Thoracic aorta (tissue), 2 donors: ENCODE measurements around the gene TSR1. TPM values are rescaled to one million over a fixed set of nuclear protein-coding genes. Genes with fewer than 3 reads are reported as not detected.
A peak's percentile ranks its signal among the peaks of the same experiment; 100 is the strongest.
"Not testable (repeated sequence)": the region's sequence is repeated elsewhere in the genome, so short reads cannot be mapped to it uniquely, and the experiment has no call there.

Experiments used
- ATAC-seq: fragments of 150-250 bp; one replicate; pipeline ENCODE4 v1.8.0; 2017; ENCODE audit warnings: low read depth; ENCODE audit not compliant: insufficient number of reproducible peaks, low FRiP score
- DNase-seq: peaks from one replicate; pipeline ENCODE4 v3.0.0-alpha.2; 2020; ENCODE audit warnings: low spot score
- H3K27ac ChIP-seq, 2 donors: fragments of 200-600 bp; sonication (generic); 1 replicate in 1 of 2; 2 replicates in 1 of 2; pipeline ENCODE4 v1.5.1; 2016; ENCODE audit warnings: mild to moderate bottlenecking in 2 of 2, moderate library complexity in 2 of 2
- H3K27me3 ChIP-seq: fragments of 200-600 bp; sonication (generic); replicated peaks from 2 replicates; pipeline ENCODE4 v1.6.0; 2016; ENCODE audit warnings: mild to moderate bottlenecking; ENCODE audit not compliant: insufficient read depth
- H3K36me3 ChIP-seq: fragments of 200-600 bp; sonication (generic); one replicate; pipeline ENCODE4 v1.5.1; 2016
- H3K4me1 ChIP-seq, 2 donors: fragments of 200-600 bp; sonication (generic); 1 replicate in 1 of 2; 2 replicates in 1 of 2; pipeline versions ENCODE4 v1.5.1 to v1.6.0; 2016; ENCODE audit warnings: low read depth in 2 of 2, mild to moderate bottlenecking in 1 of 2; ENCODE audit not compliant: control insufficient read depth in 1 of 2
- H3K4me3 ChIP-seq: fragments of 200-600 bp; sonication (generic); 2 replicates; pipeline ENCODE4 v1.5.1; 2016; ENCODE audit warnings: mild to moderate bottlenecking
- H3K9me3 ChIP-seq: fragments of 200-600 bp; sonication (generic); 2 replicates; pipeline ENCODE4 v1.5.1; 2016
- CTCF ChIP-seq: fragments of 200-600 bp; sonication (generic); IDR thresholded peaks from one replicate; pipeline ENCODE4 v1.5.1; 2019; ENCODE audit warnings: antibody characterized with exemption
- total RNA-seq, 2 donors: library from RNA; depleted of rRNA; stranded (reverse); fragments of >200 nt; gene quantifications; one replicate each; pipeline versions ENCODE4 v1.1.0 to v1.2.3, GENCODE V29; 2016

The TSR1 gene
- total RNA-seq, 2 donors from 2014 or later, result 36.0 to 63.2 TPM

- Histone ChIP-seq H3K9me3 (no peaks in the 10 kb centered on the region), H3K4me1 (no peaks in the 10 kb centered on the region), H3K27me3 (no peaks in the 10 kb centered on the region), H3K27ac (no peak overlapping the region), H3K4me3 (no peak overlapping the region), H3K36me3 (peaks cover 19% of the 10 kb centered on the region)
- ATAC-seq (no peak), DNase-seq (no peak)
- no peak for TF ChIP-seq CTCF
Observed at GRCh38 chr17:2319051-2319450, 17.2 kb downstream of the TSR1 start.

- Histone ChIP-seq H3K27me3 (no peaks in the 10 kb centered on the region), H3K36me3 (peaks cover 7% of the 10 kb centered on the region), H3K27ac (no peak overlapping the region), H3K4me3 (no peak overlapping the region), H3K9me3 (no peaks in the 10 kb centered on the region), H3K4me1 (peaks cover 0 to 8% of the 10 kb centered on the region in 2 donors)
- DNase-seq (no peak), ATAC-seq (no peak)
- TF ChIP-seq CTCF, result no peak
Observed at GRCh38 chr17:2317796-2318195, 18.5 kb downstream of the TSR1 start.

GRCh38 chr17:2316916-2317205 lies 19.4 kb downstream of the TSR1 start:
- not testable (repeated sequence) for H3K9me3 ChIP-seq, H3K27me3 ChIP-seq, H3K27ac ChIP-seq, H3K4me3 ChIP-seq, H3K36me3 ChIP-seq, DNase-seq, ATAC-seq
- peaks cover 3 to 16% of the 10 kb centered on the region in 2 donors for H3K4me1 ChIP-seq

- H3K4me1 ChIP-seq, result peaks cover 11 to 34% of the 10 kb centered on the region in 2 donors
- no peak for DNase-seq
- ATAC-seq, result peak; percentile 71
- TF ChIP-seq CTCF, result no peak
- no peaks in the 10 kb centered on the region for H3K9me3 ChIP-seq
- no peaks in the 10 kb centered on the region for H3K27me3 ChIP-seq
- H3K4me3 ChIP-seq, result no peak overlapping the region
- no peaks in the 10 kb centered on the region for H3K36me3 ChIP-seq
- peak overlapping the region; percentile 69 to 70 for H3K27ac ChIP-seq
Observed at GRCh38 chr17:2312736-2313135, 23.5 kb downstream of the TSR1 start.

- no peak overlapping the region for H3K4me3 ChIP-seq
- ATAC-seq, result no peak
- no peak for TF ChIP-seq CTCF
- H3K27ac ChIP-seq, result peak overlapping the region; percentile 47 to 55
- H3K36me3 ChIP-seq, result no peaks in the 10 kb centered on the region
- H3K4me1 ChIP-seq, result peaks cover 11 to 37% of the 10 kb centered on the region in 2 donors
- H3K27me3 ChIP-seq, result no peaks in the 10 kb centered on the region
- no peak for DNase-seq
- no peaks in the 10 kb centered on the region for H3K9me3 ChIP-seq
Observed at GRCh38 chr17:2309338-2310154, 26.7 kb downstream of the TSR1 start.

GRCh38 chr17:2304931-2305330 lies 31.3 kb downstream of the TSR1 start:
- Histone ChIP-seq H3K27ac (no peak overlapping the region), H3K4me1 (peaks cover 15 to 38% of the 10 kb centered on the region in 2 donors), H3K4me3 (no peak overlapping the region), H3K9me3 (no peaks in the 10 kb centered on the region), H3K27me3 (no peaks in the 10 kb centered on the region), H3K36me3 (peaks cover 2% of the 10 kb centered on the region)
- ATAC-seq (no peak), DNase-seq (no peak)
- no peak for TF ChIP-seq CTCF
